Mucosa of stomach (tissue), 1 donor: Measurements from ENCODE around the gene ATXN7L3.

ENCODE experiments used
- H3K27me3 ChIP-seq: one replicate; pipeline ENCODE4 v1.7.0; 2013; ENCODE audit warnings: mild to moderate bottlenecking, low read length; ENCODE audit not compliant: control insufficient read depth, insufficient read depth
- H3K36me3 ChIP-seq: one replicate; pipeline ENCODE4 v1.7.0; 2013; ENCODE audit warnings: low read length; ENCODE audit not compliant: control insufficient read depth, insufficient read depth
- H3K4me1 ChIP-seq: one replicate; pipeline ENCODE4 v1.7.0; 2013; ENCODE audit warnings: mild to moderate bottlenecking, low read length; ENCODE audit not compliant: control insufficient read depth, insufficient read depth
- H3K4me3 ChIP-seq: one replicate; pipeline ENCODE4 v1.7.0; 2013; ENCODE audit warnings: low read length
- H3K9ac ChIP-seq: one replicate; pipeline ENCODE4 v1.7.0; 2013; ENCODE audit warnings: mild to moderate bottlenecking, low read length, moderate library complexity
- H3K9me3 ChIP-seq: one replicate; pipeline ENCODE4 v1.7.0; 2013; ENCODE audit warnings: mild to moderate bottlenecking, low read length, moderate library complexity; ENCODE audit not compliant: control insufficient read depth
- donor health status: Pancreatic carcinoma.

ATXN7L3 gene

GRCh38 chr17:44223541-44224071, 23.9 kb upstream of the ATXN7L3 start:
- H3K4me3 ChIP-seq, result no peak overlapping the region
- no peaks in the 10 kb centered on the region for H3K27me3 ChIP-seq
- no peaks in the 10 kb centered on the region for H3K9me3 ChIP-seq
- peaks cover 14% of the 10 kb centered on the region for H3K4me1 ChIP-seq
- no peak overlapping the region for H3K9ac ChIP-seq
- H3K36me3 ChIP-seq, result no peaks in the 10 kb centered on the region

- peak overlapping the region; percentile 63 for H3K9ac ChIP-seq
- no peaks in the 10 kb centered on the region for H3K9me3 ChIP-seq
- H3K4me3 ChIP-seq, result peak overlapping the region; percentile 47
- H3K4me1 ChIP-seq, result peaks cover 24% of the 10 kb centered on the region
- H3K36me3 ChIP-seq, result no peaks in the 10 kb centered on the region
- H3K27me3 ChIP-seq, result no peaks in the 10 kb centered on the region
Measured at GRCh38 chr17:44222112-44222869, 22.6 kb upstream of the ATXN7L3 start.

DNA sequence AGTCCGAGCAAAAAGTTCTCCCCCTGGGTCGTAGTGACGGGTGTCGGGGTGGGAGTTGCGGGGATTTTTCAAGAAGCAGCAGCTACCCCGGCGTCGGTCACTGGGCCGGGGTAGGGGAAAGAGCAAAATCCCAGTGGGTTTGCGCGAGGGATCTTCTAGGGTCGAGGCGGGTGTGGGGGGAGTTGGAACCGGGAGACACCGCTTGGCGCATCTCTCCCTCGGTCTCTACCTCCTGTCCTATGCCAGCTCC, 22.1 kb upstream of the ATXN7L3 start:
- H3K9me3 ChIP-seq, result no peaks in the 10 kb centered on the region
- H3K9ac ChIP-seq, result peak overlapping the region; percentile 63
- H3K27me3 ChIP-seq, result no peaks in the 10 kb centered on the region
- peaks cover 29% of the 10 kb centered on the region for H3K4me1 ChIP-seq
- H3K4me3 ChIP-seq, result peak overlapping the region; percentile 47
- no peaks in the 10 kb centered on the region for H3K36me3 ChIP-seq

DNA sequence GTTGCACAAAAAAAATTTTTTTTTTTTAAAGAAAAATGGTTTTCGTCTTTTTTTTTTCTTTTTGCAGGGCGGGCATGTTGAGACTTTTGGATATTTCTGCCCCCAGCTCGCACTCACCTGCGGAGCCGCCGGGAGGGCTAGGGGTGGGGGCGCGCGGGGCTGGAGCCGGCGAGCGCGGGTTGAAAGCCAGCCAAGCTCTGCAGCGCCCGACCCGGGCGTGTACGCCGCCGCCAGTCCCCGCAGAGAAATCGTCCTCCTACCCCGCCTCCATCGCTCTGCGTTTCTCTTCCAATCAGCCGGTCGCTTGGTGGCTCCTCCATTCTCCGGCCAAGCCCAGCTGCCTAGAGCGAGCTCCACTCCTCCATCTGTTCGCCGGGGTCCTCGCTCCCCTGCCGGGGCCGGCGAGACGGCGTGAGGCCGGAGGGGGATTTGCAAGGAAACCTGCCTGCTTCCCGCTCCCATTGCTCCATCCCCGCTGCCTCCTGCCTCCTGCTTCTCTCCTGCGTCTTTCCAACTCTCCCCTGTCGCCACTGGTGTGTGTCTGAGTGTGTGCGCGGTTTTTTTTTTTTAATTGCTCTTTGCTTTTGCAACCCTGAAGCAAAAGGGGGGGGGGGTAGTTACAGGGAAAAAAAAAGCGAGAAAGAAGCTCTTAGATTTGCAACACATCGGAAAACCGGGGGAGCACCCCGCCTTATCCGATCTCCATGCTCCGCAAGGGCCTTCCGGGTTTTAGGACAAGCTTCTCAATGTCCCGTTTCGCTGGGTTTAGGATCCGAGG, 21.6 kb upstream of the ATXN7L3 start:
- H3K9ac ChIP-seq, result peak overlapping the region; percentile 63
- no peaks in the 10 kb centered on the region for H3K36me3 ChIP-seq
- no peaks in the 10 kb centered on the region for H3K9me3 ChIP-seq
- no peaks in the 10 kb centered on the region for H3K27me3 ChIP-seq
- H3K4me3 ChIP-seq, result peak overlapping the region; percentile 47
- peaks cover 32% of the 10 kb centered on the region for H3K4me1 ChIP-seq

DNA sequence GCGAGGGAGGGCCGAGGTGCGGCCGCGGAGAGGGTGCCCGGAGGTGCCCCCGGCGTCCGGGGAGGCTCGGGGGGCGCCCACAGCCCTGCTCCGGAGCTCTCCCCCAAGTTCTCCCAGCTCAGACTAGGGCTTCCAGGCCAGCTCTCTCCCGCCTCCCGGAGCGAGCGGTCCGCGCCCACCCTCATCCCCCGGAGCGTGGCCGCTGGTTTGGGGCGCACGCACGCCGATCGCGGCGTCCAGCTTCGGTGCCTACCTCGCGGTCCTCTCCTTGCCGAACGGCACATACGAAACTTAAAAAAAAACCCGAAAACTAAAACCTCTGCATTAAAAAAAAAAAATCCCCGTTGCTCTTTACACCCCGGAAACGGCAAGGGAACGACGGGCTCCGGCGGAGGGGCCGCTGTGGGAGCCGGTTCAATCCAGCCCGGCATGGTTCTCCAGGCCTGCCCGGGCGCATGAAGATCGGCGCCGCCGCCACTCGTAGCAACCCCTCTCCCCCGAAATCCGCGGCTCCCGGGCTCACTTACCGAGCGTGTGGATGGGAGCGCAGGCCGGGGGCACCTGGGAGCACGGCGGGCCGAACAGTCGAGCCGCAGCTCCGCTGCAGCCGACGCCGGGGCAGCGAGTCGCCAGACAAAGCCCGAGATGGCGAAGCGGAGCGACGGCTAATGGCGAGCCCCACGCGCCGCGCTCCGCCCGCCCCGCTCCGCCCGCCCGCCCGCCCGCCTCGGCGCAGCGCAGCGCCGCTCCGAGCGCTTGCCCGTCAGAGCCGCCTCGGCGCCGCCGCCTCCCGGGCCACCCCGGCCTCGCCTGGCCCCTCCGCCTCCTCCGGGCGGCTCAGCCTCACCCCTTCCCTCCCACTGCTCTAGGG, 20.8 kb upstream of the ATXN7L3 start:
- Histone ChIP-seq H3K4me3 (peak overlapping the region; percentile 68), H3K27me3 (no peaks in the 10 kb centered on the region), H3K9me3 (no peaks in the 10 kb centered on the region), H3K36me3 (peaks cover 7% of the 10 kb centered on the region), H3K4me1 (peaks cover 32% of the 10 kb centered on the region), H3K9ac (peak overlapping the region; percentile 77)

GRCh38 chr17:44219616-44220212, 20.0 kb upstream of the ATXN7L3 start, which contains the start of gene UBTF:
UBTF (minus strand) TSS chr17:44219675; CDS start chr17:44218229, 1,446 bp downstream.
- peak within 1 kb of the TSS; percentile 77 for H3K9ac ChIP-seq
- peaks cover 10% of the 10 kb centered on the region for H3K36me3 ChIP-seq
- H3K4me1 ChIP-seq, result peaks cover 32% of the 10 kb centered on the region
- peak within 1 kb of the TSS; percentile 68 for H3K4me3 ChIP-seq
- H3K27me3 ChIP-seq, result no peaks in the 10 kb centered on the region
- H3K9me3 ChIP-seq, result no peaks in the 10 kb centered on the region

- H3K4me1 ChIP-seq, result peaks cover 32% of the 10 kb centered on the region
- no peaks in the 10 kb centered on the region for H3K9me3 ChIP-seq
- peak overlapping the region; percentile 70 for H3K9ac ChIP-seq
Measured at GRCh38 chr17:44219108-44219615, 19.5 kb upstream of the ATXN7L3 start.

DNA sequence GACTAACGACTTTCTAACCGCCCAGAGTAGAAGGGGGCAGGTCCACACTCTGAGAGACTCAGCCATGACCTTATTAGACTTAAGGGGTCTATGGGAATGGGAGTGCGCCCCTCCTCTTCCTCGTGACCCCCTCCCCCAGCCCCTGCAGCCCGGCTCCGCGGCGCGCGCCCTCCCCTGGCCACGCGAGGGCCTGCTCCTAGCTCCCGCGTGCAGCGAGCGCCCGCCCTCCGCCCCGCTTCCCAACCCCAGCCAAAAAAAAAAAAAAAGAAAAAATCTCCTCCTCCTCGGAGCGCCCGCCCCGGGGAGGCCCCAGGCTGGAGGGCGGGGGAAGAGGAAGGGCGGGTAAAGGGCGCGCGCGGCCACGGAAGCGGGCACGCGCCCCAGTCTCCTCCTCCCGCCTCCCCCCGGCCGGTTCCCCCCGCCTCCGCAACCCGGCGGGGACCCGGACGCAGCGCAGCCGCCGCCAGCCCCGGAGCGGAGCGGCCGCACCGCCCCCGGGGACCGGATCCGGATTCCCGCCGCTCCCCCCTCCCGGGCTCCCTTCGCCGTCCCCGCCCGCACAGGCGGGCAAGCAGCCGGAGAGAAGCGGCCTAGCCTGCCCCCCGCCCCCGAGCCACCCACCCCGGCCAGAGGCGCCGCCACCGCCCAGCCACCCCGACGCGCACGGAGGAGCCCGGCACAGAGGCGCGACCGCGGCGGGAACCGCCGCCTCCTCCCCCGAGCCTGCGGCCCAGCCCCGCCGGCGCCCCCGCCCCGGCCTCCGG, 18.8 kb upstream of the ATXN7L3 start:
- Histone ChIP-seq H3K36me3 (peaks cover 15% of the 10 kb centered on the region), H3K4me1 (peaks cover 32% of the 10 kb centered on the region), H3K27me3 (no peaks in the 10 kb centered on the region), H3K9ac (peak overlapping the region; percentile 48), H3K9me3 (no peaks in the 10 kb centered on the region), H3K4me3 (no peak overlapping the region)

More at GRCh38 chr17:44219108-44219615, 19.5 kb upstream of the ATXN7L3 start:
- H3K27me3 ChIP-seq, result no peaks in the 10 kb centered on the region
- H3K4me3 ChIP-seq, result no peak overlapping the region
- H3K36me3 ChIP-seq, result peaks cover 15% of the 10 kb centered on the region

- no peak overlapping the region for H3K4me3 ChIP-seq
- H3K9ac ChIP-seq, result peak overlapping the region; percentile 47
- H3K9me3 ChIP-seq, result no peaks in the 10 kb centered on the region
- H3K27me3 ChIP-seq, result no peaks in the 10 kb centered on the region
- peaks cover 15% of the 10 kb centered on the region for H3K36me3 ChIP-seq
- peaks cover 26% of the 10 kb centered on the region for H3K4me1 ChIP-seq
Measured at GRCh38 chr17:44217738-44218343, 18.2 kb upstream of the ATXN7L3 start.

- Histone ChIP-seq H3K4me3 (no peak overlapping the region), H3K9me3 (no peaks in the 10 kb centered on the region), H3K27me3 (no peaks in the 10 kb centered on the region), H3K9ac (no peak overlapping the region), H3K4me1 (peaks cover 18% of the 10 kb centered on the region), H3K36me3 (peaks cover 16% of the 10 kb centered on the region)
Measured at GRCh38 chr17:44216694-44217093, 17.0 kb upstream of the ATXN7L3 start.
